ENCODE results near the gene LILRB4.
"Not testable (repeated sequence)": the region's sequence is repeated elsewhere in the genome, so short reads cannot be mapped to it uniquely, and the experiment has no call there.

Gene LILRB4

GRCh38 chr19:54691582-54692297 lies 29.0 kb downstream of the LILRB4 start:
- in situ Hi-C loops (cut with MboI; ENCODE audit: low sequenced_read_pairs), result no loop called here

GRCh38 chr19:54692298-54692615 lies 29.5 kb downstream of the LILRB4 start:
- in situ Hi-C loops (cut with MboI; ENCODE audit: low sequenced_read_pairs), result no loop called here

GRCh38 chr19:54694648-54695047 lies 31.9 kb downstream of the LILRB4 start:
- in situ Hi-C loops (cut with MboI; ENCODE audit: low sequenced_read_pairs), result no loop called here

- in situ Hi-C loops (cut with MboI; ENCODE audit: low sequenced_read_pairs), result no loop called here
Observed at GRCh38 chr19:54696117-54696548, 33.3 kb downstream of the LILRB4 start.

GRCh38 chr19:54696766-54697165 lies 34.0 kb downstream of the LILRB4 start:
- in situ Hi-C loops (cut with MboI; ENCODE audit: low sequenced_read_pairs), result no loop called here

- in situ Hi-C loops (cut with MboI; ENCODE audit: low sequenced_read_pairs), result not testable (repeated sequence)
Observed at GRCh38 chr19:54697716-54698115, 34.9 kb downstream of the LILRB4 start.

GRCh38 chr19:54704928-54705327 lies 42.1 kb downstream of the LILRB4 start:
- in situ Hi-C loops (cut with MboI; ENCODE audit: low sequenced_read_pairs), result no loop called here

- in situ Hi-C loops (cut with MboI; ENCODE audit: low sequenced_read_pairs), result no loop called here
Observed at GRCh38 chr19:54707962-54708361, 45.2 kb downstream of the LILRB4 start.

- in situ Hi-C loops (cut with MboI; ENCODE audit: low sequenced_read_pairs), result no loop called here
Observed at GRCh38 chr19:54708781-54709180, 46.0 kb downstream of the LILRB4 start.

GRCh38 chr19:54709212-54709948 lies 46.6 kb downstream of the LILRB4 start:
- in situ Hi-C loops (cut with MboI; ENCODE audit: low sequenced_read_pairs), result no loop called here

GRCh38 chr19:54709956-54710355 lies 47.2 kb downstream of the LILRB4 start:
- in situ Hi-C loops (cut with MboI; ENCODE audit: low sequenced_read_pairs), result not testable (repeated sequence)

Measured in HL-60/S4 (cell line).